H1 (cell line): Measurements from ENCODE around the gene CKLF. TPM values are rescaled to one million over a fixed set of nuclear protein-coding genes. Genes with fewer than 3 reads are reported as not detected.
"Not testable (repeated sequence)": the region's sequence is repeated elsewhere in the genome, so short reads cannot be mapped to it uniquely, and the experiment has no call there.

ENCODE experiments used
- CTCF ChIA-PET: fragments of 300-600 bp; sonication (Branson Sonifier 250); formaldehyde crosslinking; loops from one replicate; lab custom pipeline; 2021; ENCODE audit not compliant: partially characterized antibody; lab: Charles Lee
- POLR2A ChIA-PET: fragments of 300-600 bp; sonication (Branson Sonifier 250); formaldehyde crosslinking; loops from one replicate; lab custom pipeline; 2021; ENCODE audit warnings: inconsistent platforms; ENCODE audit not compliant: partially characterized antibody; lab: Charles Lee
- DNase-seq, 2 experiments: peaks; one replicate each; pipeline versions ENCODE4 v3.0.0 to v3.0.0-alpha.2; 2010 to 2022; ENCODE audit warnings: low spot score in 2 of 2, low read depth in 1 of 2, mixed read lengths in 1 of 2
- FAIRE-seq: peaks from 2 replicates; lab custom pipeline; 2011; peaks lifted over from hg19 to GRCh38; lab: Jason Lieb, UNC
- H2AFZ ChIP-seq: 2 replicates; pipeline ENCODE4 v1.8.1; 2012; ENCODE audit warnings: low read length, inconsistent platforms
- H2AK5ac ChIP-seq: 2 replicates; pipeline ENCODE4 v1.6.1; 2013; ENCODE audit warnings: low read depth, low read length
- H2BK120ac ChIP-seq: replicated peaks from 2 replicates; pipeline ENCODE3; 2013; ENCODE audit warnings: low read depth, low read length, inconsistent platforms
- H2BK12ac ChIP-seq: 2 replicates; pipeline ENCODE4 v1.6.1; 2013; ENCODE audit warnings: low read depth, low read length
- H2BK15ac ChIP-seq: 2 replicates; pipeline ENCODE4 v1.6.1; 2013; ENCODE audit warnings: low read length
- H2BK20ac ChIP-seq: 2 replicates; pipeline ENCODE4 v1.6.1; 2013; ENCODE audit warnings: low read length
- H2BK5ac ChIP-seq: 2 replicates; pipeline ENCODE4 v1.6.1; 2013; ENCODE audit warnings: low read depth, low read length
- H3K14ac ChIP-seq: 2 replicates; pipeline ENCODE4 v1.6.1; 2013; ENCODE audit warnings: inconsistent platforms; ENCODE audit not compliant: insufficient read length
- H3K18ac ChIP-seq: 2 replicates; pipeline ENCODE4 v1.6.1; 2013; ENCODE audit warnings: low read length; ENCODE audit errors: extremely low read depth
- H3K23ac ChIP-seq: 2 replicates; pipeline ENCODE4 v1.6.1; 2013; ENCODE audit warnings: inconsistent platforms; ENCODE audit not compliant: insufficient read length
- H3K23me2 ChIP-seq: 2 replicates; pipeline ENCODE4 v1.6.1; 2013; ENCODE audit warnings: low read depth, low read length
- H3K27ac ChIP-seq: 2 replicates; pipeline ENCODE4 v1.6.1; 2011; ENCODE audit warnings: low read depth, low read length, inconsistent platforms
- H3K27me3 ChIP-seq, 4 experiments: replicated peaks in 1 of 4; 1 replicate in 1 of 4; 2 replicates in 3 of 4; pipeline versions ENCODE4 v1.6.1 to v1.8.1; 2011 to 2013; ENCODE audit warnings: low read length in 3 of 4, mild to moderate bottlenecking in 3 of 4, inconsistent platforms in 2 of 4, mixed read lengths in 2 of 4, moderate library complexity in 1 of 4; ENCODE audit not compliant: control insufficient read depth in 3 of 4, insufficient read depth in 3 of 4; ENCODE audit errors: extremely low read depth in 1 of 4
- H3K36me3 ChIP-seq, 4 experiments: 2 replicates each; pipeline versions ENCODE4 v1.6.1 to v1.8.1; 2011 to 2013; ENCODE audit warnings: mild to moderate bottlenecking in 4 of 4, low read length in 3 of 4, moderate library complexity in 2 of 4, control low read depth in 1 of 4, inconsistent platforms in 1 of 4; ENCODE audit not compliant: insufficient read depth in 4 of 4, control insufficient read depth in 2 of 4
- H3K4ac ChIP-seq: replicated peaks from 2 replicates; pipeline ENCODE3; 2013; ENCODE audit warnings: low read length, low read depth, mixed read lengths, inconsistent platforms; ENCODE audit not compliant: insufficient read length
- H3K4me1 ChIP-seq, 4 experiments: replicated peaks in 1 of 4; 1 replicate in 1 of 4; 2 replicates in 3 of 4; pipeline versions ENCODE4 v1.6.1 to v1.8.1; 2011 to 2013; ENCODE audit warnings: low read length in 3 of 4, inconsistent platforms in 2 of 4, mixed read lengths in 1 of 4; ENCODE audit not compliant: insufficient read depth in 4 of 4, control insufficient read depth in 3 of 4
- H3K4me2 ChIP-seq, 2 experiments: 2 replicates each; pipeline versions ENCODE4 v1.6.1 to v1.8.1; 2011 to 2013; ENCODE audit warnings: low read depth in 2 of 2, low read length in 2 of 2, control low read depth in 1 of 2, inconsistent platforms in 1 of 2, mild to moderate bottlenecking in 1 of 2; ENCODE audit not compliant: insufficient read depth in 1 of 2
- H3K4me3 ChIP-seq, 4 experiments: fragments of 200-600, 300-600 bp in 1 of 4; sonication (generic), shearing (Covaris generic), sonication (Bioruptor Twin) in 1 of 4; 2 replicates each; pipeline versions ENCODE4 v1.5.1 to v1.8.1; 2011 to 2016; ENCODE audit warnings: low read length in 4 of 4, low read depth in 3 of 4, control low read depth in 2 of 4, inconsistent platforms in 2 of 4, mild to moderate bottlenecking in 2 of 4, mixed read lengths in 1 of 4, moderate library complexity in 1 of 4; ENCODE audit not compliant: insufficient read depth in 2 of 4; ENCODE audit errors: extremely low read depth in 1 of 4
- H3K56ac ChIP-seq: replicated peaks from 2 replicates; pipeline ENCODE3; 2013; ENCODE audit warnings: low read depth, mild to moderate bottlenecking, mixed read lengths, low read length, inconsistent platforms; ENCODE audit not compliant: insufficient read length
- H3K79me1 ChIP-seq: 2 replicates; pipeline ENCODE4 v1.6.1; 2013; ENCODE audit warnings: low read depth, low read length, control low read depth
- H3K79me2 ChIP-seq, 2 experiments: 2 replicates each; pipeline versions ENCODE4 v1.6.1 to v1.8.1; 2012 to 2013; ENCODE audit warnings: low read length in 2 of 2, mild to moderate bottlenecking in 2 of 2, inconsistent platforms in 1 of 2; ENCODE audit not compliant: insufficient read depth in 2 of 2, control insufficient read depth in 1 of 2
- H3K9ac ChIP-seq, 4 experiments: replicated peaks in 1 of 4; 1 replicate in 1 of 4; 2 replicates in 3 of 4; pipeline versions ENCODE4 v1.6.1 to v1.8.1; 2011 to 2013; ENCODE audit warnings: low read depth in 3 of 4, low read length in 3 of 4, control low read depth in 2 of 4, mild to moderate bottlenecking in 2 of 4, moderate library complexity in 2 of 4, inconsistent platforms in 1 of 4; ENCODE audit errors: extremely low read depth in 1 of 4
- H3K9me3 ChIP-seq, 2 experiments: 2 replicates each; pipeline versions ENCODE4 v1.6.1 to v1.8.1; 2012 to 2013; ENCODE audit warnings: mild to moderate bottlenecking in 2 of 2, moderate library complexity in 2 of 2, control low read depth in 1 of 2, inconsistent platforms in 1 of 2, low read depth in 1 of 2, low read length in 1 of 2, mixed read lengths in 1 of 2; ENCODE audit not compliant: insufficient read depth in 2 of 2
- H4K20me1 ChIP-seq, 2 experiments: replicated peaks in 1 of 2; 2 replicates each; pipeline versions ENCODE3 to v1.8.1; 2011 to 2013; ENCODE audit warnings: inconsistent platforms in 2 of 2, low read length in 2 of 2, mild to moderate bottlenecking in 1 of 2; ENCODE audit not compliant: insufficient read depth in 2 of 2, control insufficient read depth in 1 of 2
- H4K5ac ChIP-seq: 2 replicates; pipeline ENCODE4 v1.6.1; 2013; ENCODE audit warnings: low read length, low read depth, mixed read lengths, inconsistent platforms; ENCODE audit not compliant: insufficient read length
- H4K8ac ChIP-seq: 2 replicates; pipeline ENCODE4 v1.8.0; 2013; ENCODE audit warnings: mild to moderate bottlenecking, moderate library complexity, low read length, inconsistent platforms; ENCODE audit not compliant: insufficient read depth; ENCODE audit errors: extremely low read depth
- H4K91ac ChIP-seq: replicated peaks from 2 replicates; pipeline ENCODE3; 2013; ENCODE audit warnings: low read length, mixed read lengths, inconsistent platforms; ENCODE audit not compliant: insufficient read length
- WGBS, 2 experiments: shearing (Covaris generic) in 1 of 2; methylation state at CpG; one replicate each; pipeline versions ENCODE4 v1.1.6 to v1.1.7; 2013 to 2015; ENCODE audit warnings: low lambda C conversion rate in 2 of 2, mixed read lengths in 2 of 2, inconsistent platforms in 1 of 2, low coverage in 1 of 2, missing lambda C conversion rate in 1 of 2; ENCODE audit not compliant: insufficient replicate concordance in 2 of 2, insufficient coverage in 1 of 2, insufficient read length in 1 of 2; ENCODE audit errors: extremely low coverage in 1 of 2, missing lambda C conversion rate in 1 of 2; 5-methylcytosine and 5-hydroxymethylcytosine counted together
- polyA plus RNA-seq, 7 experiments: library from polyadenylated mRNA; depleted of rRNA in 3 of 7; stranded (reverse) in 5 of 7; unstranded in 2 of 7; fragments of >200 nt in 5 of 7; fragments of 200-250 nt in 2 of 7; gene quantifications; 1 replicate in 5 of 7; 2 replicates in 1 of 7; 4 replicates in 1 of 7; pipeline versions ENCODE4 v1.2.1 to v1.2.3, GENCODE V29; 2011 to 2013; ENCODE audit warnings: missing spikeins in 2 of 7, mixed read lengths in 2 of 7
- total RNA-seq: library from RNA; stranded (reverse); fragmentation: NEBNext Ultra II Directional; extraction: Animal tissue kit (Norgen Biotek cat#: 25700); gene quantifications from 2 replicates; pipeline ENCODE4 v1.2.1, GENCODE V29; 2021

Gene CKLF
- total and polyA plus RNA-seq, 2 of the 8 experiments (the other 6 are each of a cell fraction or from before 2014, with no cell fraction given): 21.1 to 63.5 TPM

DNA sequence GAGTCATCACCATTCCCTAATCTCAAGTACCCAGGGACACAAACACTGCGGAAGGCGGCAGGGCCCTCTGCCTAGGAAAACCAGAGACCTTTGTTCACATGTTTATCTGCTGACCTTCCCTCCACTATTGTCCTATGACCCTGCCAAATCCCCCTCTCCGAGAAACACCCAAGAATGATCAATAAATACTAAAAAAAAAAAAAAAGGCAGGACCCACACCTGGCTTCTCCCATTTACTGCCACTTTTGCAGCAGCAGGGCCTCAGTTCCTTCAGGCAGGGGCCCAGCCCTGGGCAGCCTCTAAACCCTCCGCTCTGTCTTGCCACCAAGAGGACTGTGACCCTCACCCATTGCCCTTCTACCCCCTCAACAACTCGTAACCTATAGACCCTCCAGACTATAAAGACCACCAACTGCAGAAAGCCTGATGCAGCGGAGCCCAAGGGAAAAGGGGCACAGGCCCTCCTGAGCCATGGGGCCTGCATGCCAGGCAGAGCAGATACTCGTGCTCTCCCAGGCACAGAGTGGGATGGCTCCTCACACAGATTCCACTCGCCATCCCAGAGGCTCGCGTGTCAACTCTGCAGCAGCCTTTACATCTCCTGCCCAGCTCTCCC is 37.3 kb upstream of the CKLF start:
- Histone ChIP-seq H2BK20ac (0 out of 2 replicates have a peak overlapping the region, but pooled peaks have one; percentile 48), H3K18ac (0 out of 2 replicates have a peak overlapping the region, but pooled peaks have one; percentile 13), H2BK15ac (peak overlapping the region; percentile 29; the same call in 1 of the 2 replicates), H4K91ac (peak overlapping the region; percentile 62), H3K4me1 (peaks cover 8 to 25% (median 14%) of the 10 kb centered on the region in 4 experiments; a peak in 6 of 7 replicates), H2BK12ac (0 out of 2 replicates have a peak overlapping the region, but pooled peaks have one; percentile 17)
- DNase-seq, H3K9ac ChIP-seq, H2BK5ac ChIP-seq, H3K4me2 ChIP-seq, H3K9me3 ChIP-seq, H2AK5ac ChIP-seq, H3K79me1 ChIP-seq, H3K23me2 ChIP-seq, H3K23ac ChIP-seq, H3K79me2 ChIP-seq, H2AFZ ChIP-seq, H3K4me3 ChIP-seq, H3K27ac ChIP-seq, H3K4ac ChIP-seq, FAIRE-seq, H3K14ac ChIP-seq, H4K20me1 ChIP-seq, H3K36me3 ChIP-seq, H4K5ac ChIP-seq, H4K8ac ChIP-seq, H3K27me3 ChIP-seq, H2BK120ac ChIP-seq, H3K56ac ChIP-seq: not testable (repeated sequence)
- POLR2A ChIA-PET: interaction anchor here (1.2 kb wide), 1 partner anchor 108 kb away, joined by 4 read pairs; no protein-coding TSS in a partner anchor
- CTCF ChIA-PET: interaction anchor here (0.7 to 1.5 kb wide), 26 partner anchors 9 to 153 kb away, joined by 3 to 14 read pairs (median 4); no protein-coding TSS in a partner anchor
- 85% methylated on average over 9 of the region's 10 CpGs; no CpG with 5 or more reads in 1 of the 2 experiments for WGBS, 2 experiments
